KBM-7 (cell line): Measurements from ENCODE around the gene ANXA11.

ENCODE experiments used
- DNase-seq: peaks from one replicate; pipeline ENCODE4 v3.0.0-alpha.2; 2015
- in situ Hi-C: fragments of 300-500 bp; cut with MboI; formaldehyde crosslinking; loops from 2 replicates; pipeline ENCODE4 v1.14.3; 2020; ENCODE audit warnings: low sequenced_read_pairs, low pct_unique_long_range_greater_than_20kb, mixed read lengths

Gene ANXA11

GRCh38 chr10:80171248-80171660 is 34.1 kb downstream of the ANXA11 start:
- no peak for DNase-seq
- in situ Hi-C loops, result no loop called here

GRCh38 chr10:80170641-80171040 is 34.7 kb downstream of the ANXA11 start:
- in situ Hi-C loops, result no loop called here

GRCh38 chr10:80170026-80170425 is 35.3 kb downstream of the ANXA11 start:
- DNase-seq, result no peak
- in situ Hi-C loops, result no loop called here

More at GRCh38 chr10:80170641-80171040, 34.7 kb downstream of the ANXA11 start:
- no peak for DNase-seq

GRCh38 chr10:80168679-80169380 is 36.5 kb downstream of the ANXA11 start:
- no peak for DNase-seq
- in situ Hi-C loops, result no loop called here

GRCh38 chr10:80168162-80168511 is 37.2 kb downstream of the ANXA11 start:
- in situ Hi-C loops, result no loop called here
- DNase-seq, result no peak

- no peak for DNase-seq
- in situ Hi-C loops, result no loop called here
Measured at GRCh38 chr10:80167471-80168161, 37.7 kb downstream of the ANXA11 start.

GRCh38 chr10:80166581-80167470 is 38.5 kb downstream of the ANXA11 start:
- DNase-seq, result no peak
- in situ Hi-C loops, result no loop called here

- in situ Hi-C loops, result no loop called here
- no peak for DNase-seq
Measured at GRCh38 chr10:80165173-80165572, 40.2 kb downstream of the ANXA11 start.

GRCh38 chr10:80164596-80164995 is 40.7 kb downstream of the ANXA11 start:
- in situ Hi-C loops, result no loop called here
- DNase-seq, result no peak

- no peak for DNase-seq
- in situ Hi-C loops, result no loop called here
Measured at GRCh38 chr10:80163741-80164341, 41.5 kb downstream of the ANXA11 start.

GRCh38 chr10:80161321-80162083 is 43.8 kb downstream of the ANXA11 start:
- DNase-seq, result no peak
- in situ Hi-C loops, result no loop called here

- in situ Hi-C loops, result no loop called here
- DNase-seq, result no peak
Measured at GRCh38 chr10:80160361-80161320, 44.7 kb downstream of the ANXA11 start.

- no peak for DNase-seq
- in situ Hi-C loops, result loop anchor here (10.0 kb wide), 1 partner anchor 45 kb away; the partner anchor contains the start of gene ANXA11
Measured at GRCh38 chr10:80159166-80159873, 46.0 kb downstream of the ANXA11 start.

GRCh38 chr10:80158598-80159127 is 46.7 kb downstream of the ANXA11 start:
- peak; percentile 95 for DNase-seq
- in situ Hi-C loops, result loop anchor here (10.0 kb wide), 1 partner anchor 46 kb away; the partner anchor contains the start of gene ANXA11

- no peak for DNase-seq
- in situ Hi-C loops, result loop anchor here (10.0 kb wide), 1 partner anchor 47 kb away; the partner anchor contains the start of gene ANXA11
Measured at GRCh38 chr10:80158126-80158525, 47.2 kb downstream of the ANXA11 start.

- in situ Hi-C loops, result loop anchor here (10.0 kb wide), 1 partner anchor 47 kb away; the partner anchor contains the start of gene ANXA11
- DNase-seq, result no peak
Measured at GRCh38 chr10:80157561-80157960, 47.8 kb downstream of the ANXA11 start.

GRCh38 chr10:80156216-80156615 is 49.1 kb downstream of the ANXA11 start:
- in situ Hi-C loops, result loop anchor here (10.0 kb wide), 1 partner anchor 49 kb away; the partner anchor contains the start of gene ANXA11
- no peak for DNase-seq
